MV-4-11 (cell line): ENCODE measurements around the gene CLEC2B.

Experiments
- DNase-seq: peaks from one replicate; lab custom pipeline; 2025; lab: John Stamatoyannopoulos, UW

The CLEC2B gene

DNA sequence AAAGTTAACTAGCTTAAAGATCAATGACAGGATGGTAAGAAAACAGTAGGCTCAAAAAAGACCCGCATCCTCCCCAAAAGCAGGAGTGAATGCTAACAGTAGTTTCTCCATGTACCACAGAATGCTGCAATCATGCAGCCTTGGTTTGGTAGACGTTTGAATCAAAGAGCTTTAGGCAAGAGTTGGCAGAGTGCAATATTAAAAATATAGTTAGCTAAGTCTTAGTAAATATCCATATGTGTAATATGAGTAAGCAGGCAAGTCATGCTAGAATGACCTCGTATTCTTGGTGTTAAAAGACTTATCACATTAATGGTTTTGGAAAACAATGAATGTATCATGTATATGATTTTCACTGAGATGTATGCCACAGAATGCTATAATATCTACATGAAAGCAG lies 60.6 kb downstream of the CLEC2B start:
- DNase-seq, result peak; percentile 18

DNA sequence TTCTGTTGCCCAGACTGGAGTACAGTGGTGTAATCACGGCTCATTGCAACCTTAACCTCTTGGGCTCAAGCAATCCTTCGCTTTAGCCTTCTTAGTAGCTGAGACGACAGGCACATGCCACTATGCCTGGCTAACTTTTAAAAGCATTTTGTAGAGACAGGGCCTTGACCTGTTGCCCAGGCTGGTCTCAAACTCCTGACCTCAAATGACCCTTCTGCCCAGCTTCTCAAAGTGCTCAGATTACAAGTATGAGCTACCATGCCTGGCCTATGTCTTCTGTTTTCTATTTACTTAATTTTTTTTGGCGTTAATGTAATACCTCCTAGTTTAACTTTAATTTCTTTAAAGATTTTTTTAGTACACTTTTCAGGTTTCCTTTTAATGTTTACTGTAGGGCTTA lies 62.4 kb downstream of the CLEC2B start:
- DNase-seq, result no peak

DNA sequence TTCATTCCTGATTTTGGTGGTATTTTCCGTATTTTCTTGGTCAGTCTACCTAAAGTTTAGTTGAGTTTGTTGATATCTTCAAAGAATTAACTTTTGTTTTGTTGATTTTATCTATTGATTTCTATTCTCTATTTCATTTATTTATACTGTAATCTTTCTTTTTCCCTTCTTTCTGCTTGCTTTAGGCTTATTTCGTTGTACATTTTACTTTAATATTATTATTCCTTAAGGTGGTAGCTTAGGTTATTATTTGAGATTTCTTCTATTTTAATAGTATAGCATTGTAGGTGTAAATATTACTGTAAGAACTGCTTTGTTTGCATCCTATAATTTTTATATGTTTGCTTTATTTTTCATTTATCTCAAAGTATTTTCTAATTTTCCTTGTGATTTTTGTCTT lies 63.3 kb downstream of the CLEC2B start:
- DNase-seq, result no peak
